AG04450 (cell line): ENCODE measurements around the gene EPHA5. TPM values are rescaled to one million over a fixed set of nuclear protein-coding genes. Genes with fewer than 3 reads are reported as not detected.

ENCODE experiments used
- CTCF ChIA-PET: fragments of 300-600, 350-600 bp; formaldehyde crosslinking; extraction: SDS; loops from one replicate; lab custom pipeline; 2022; ENCODE audit warnings: antibody characterized with exemption, inconsistent platforms; lab: Charles Lee
- POLR2A ChIA-PET: fragments of 350-600 bp; formaldehyde crosslinking; extraction: SDS; loops from one replicate; lab custom pipeline; 2021; ENCODE audit warnings: antibody characterized with exemption, inconsistent platforms; lab: Yijun Ruan, JAX
- DNase-seq: peaks from one replicate; pipeline ENCODE4 v3.0.0-alpha.2; 2011; ENCODE audit warnings: low read depth, low spot score
- H3K27ac ChIP-seq: one replicate; pipeline ENCODE4 v1.5.1; 2012; ENCODE audit warnings: low read depth, low read length, control low read depth
- H3K27me3 ChIP-seq: one replicate; pipeline ENCODE4 v1.6.0; 2012; ENCODE audit warnings: low read length; ENCODE audit not compliant: control insufficient read depth, insufficient read depth
- H3K4me3 ChIP-seq: 2 replicates; pipeline ENCODE4 v1.5.1; 2011; ENCODE audit warnings: mild to moderate bottlenecking, low read depth, low read length, control low read depth
- H3K9me3 ChIP-seq: 2 replicates; pipeline ENCODE4 v1.5.1; 2012; ENCODE audit warnings: low read length; ENCODE audit not compliant: control insufficient read depth, insufficient read depth
- polyA plus RNA-seq: library from polyadenylated mRNA; depleted of rRNA; stranded (reverse); fragments of >200 nt; gene quantifications from 2 replicates; pipeline ENCODE4 v1.2.3, GENCODE V29; 2011
- TF ChIP-seq, protein P1 (sequence below): IDR thresholded peaks from 2 replicates; pipeline ENCODE4 v1.5.1; 2011; ENCODE audit warnings: low read depth, low read length, control low read depth, inconsistent platforms

The EPHA5 gene
- polyA plus RNA-seq, 1 experiment = 0.04 TPM

DNA sequence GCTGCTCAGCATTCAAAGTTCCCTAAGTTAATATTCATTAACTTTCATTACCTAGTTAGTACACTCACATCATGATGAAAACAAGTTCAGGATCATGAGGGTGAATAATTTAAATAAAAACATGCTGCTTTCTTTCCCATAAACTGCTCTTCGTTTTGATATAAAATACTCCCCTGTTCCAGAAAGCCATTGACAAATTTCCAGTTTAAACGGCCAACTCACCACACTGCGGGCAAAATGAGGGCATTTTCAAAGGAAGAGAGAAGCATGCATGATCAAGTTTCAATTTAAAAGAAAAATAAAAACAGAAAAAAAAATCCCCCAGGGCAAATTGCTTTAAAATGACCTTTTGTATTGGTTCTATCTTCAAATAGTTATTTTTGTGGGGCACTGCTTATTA lies 69.6 kb downstream of the EPHA5 start:
- Histone ChIP-seq H3K27me3 (no peaks in the 10 kb centered on the region), H3K4me3 (no peak overlapping the region), H3K9me3 (no peaks in the 10 kb centered on the region), H3K27ac (no peak overlapping the region)
- no peak for DNase-seq
- CTCF ChIA-PET = no interaction called here
- TF ChIP-seq, protein P1, sequence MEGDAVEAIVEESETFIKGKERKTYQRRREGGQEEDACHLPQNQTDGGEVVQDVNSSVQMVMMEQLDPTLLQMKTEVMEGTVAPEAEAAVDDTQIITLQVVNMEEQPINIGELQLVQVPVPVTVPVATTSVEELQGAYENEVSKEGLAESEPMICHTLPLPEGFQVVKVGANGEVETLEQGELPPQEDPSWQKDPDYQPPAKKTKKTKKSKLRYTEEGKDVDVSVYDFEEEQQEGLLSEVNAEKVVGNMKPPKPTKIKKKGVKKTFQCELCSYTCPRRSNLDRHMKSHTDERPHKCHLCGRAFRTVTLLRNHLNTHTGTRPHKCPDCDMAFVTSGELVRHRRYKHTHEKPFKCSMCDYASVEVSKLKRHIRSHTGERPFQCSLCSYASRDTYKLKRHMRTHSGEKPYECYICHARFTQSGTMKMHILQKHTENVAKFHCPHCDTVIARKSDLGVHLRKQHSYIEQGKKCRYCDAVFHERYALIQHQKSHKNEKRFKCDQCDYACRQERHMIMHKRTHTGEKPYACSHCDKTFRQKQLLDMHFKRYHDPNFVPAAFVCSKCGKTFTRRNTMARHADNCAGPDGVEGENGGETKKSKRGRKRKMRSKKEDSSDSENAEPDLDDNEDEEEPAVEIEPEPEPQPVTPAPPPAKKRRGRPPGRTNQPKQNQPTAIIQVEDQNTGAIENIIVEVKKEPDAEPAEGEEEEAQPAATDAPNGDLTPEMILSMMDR = no peak
- POLR2A ChIA-PET = no interaction called here

DNA sequence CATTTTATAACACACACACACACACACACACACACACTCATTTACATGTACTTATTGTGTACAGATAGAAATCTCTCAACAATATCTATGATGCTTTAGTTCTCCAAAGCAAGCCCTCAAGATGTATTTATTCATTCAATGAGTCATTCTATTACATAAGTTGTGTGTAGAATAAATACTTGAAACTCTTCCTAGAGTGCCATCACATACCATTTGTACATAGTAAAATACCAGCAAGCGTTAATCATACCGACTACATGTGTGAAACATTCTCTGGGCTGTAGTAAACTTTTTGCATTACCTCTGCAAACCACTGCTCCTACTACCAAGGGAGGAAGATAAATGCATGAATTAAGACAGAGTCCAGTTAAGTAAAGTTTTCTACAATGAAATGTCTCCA lies 70.9 kb downstream of the EPHA5 start:
- Histone ChIP-seq H3K4me3 (no peak overlapping the region), H3K27me3 (no peaks in the 10 kb centered on the region), H3K27ac (no peak overlapping the region), H3K9me3 (no peaks in the 10 kb centered on the region)
- TF ChIP-seq, protein P1 = no peak
- no peak for DNase-seq
- ChIA-PET CTCF (no interaction called here), POLR2A (no interaction called here)

DNA sequence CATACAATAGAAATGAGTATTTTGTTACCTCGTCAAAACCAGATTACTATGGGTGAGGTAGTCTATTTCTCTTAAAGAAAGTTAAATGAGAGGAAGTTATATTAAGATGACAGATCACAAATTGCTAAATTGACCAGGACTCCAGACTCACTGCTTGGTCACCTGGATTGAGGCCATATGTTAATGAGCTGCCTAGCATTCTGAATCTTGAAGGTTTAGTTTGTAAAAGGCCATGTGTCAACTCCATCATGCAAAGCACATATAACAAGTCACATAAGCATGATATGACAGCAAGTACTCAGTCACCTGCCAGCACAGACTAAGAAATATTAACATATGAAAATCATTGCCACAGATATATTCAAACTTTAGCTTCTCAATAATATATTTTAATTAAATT lies 72.6 kb downstream of the EPHA5 start:
- CTCF ChIA-PET = no interaction called here
- DNase-seq = no peak
- TF ChIP-seq, protein P1 = no peak
- Histone ChIP-seq H3K4me3 (no peak overlapping the region), H3K27ac (no peak overlapping the region), H3K27me3 (no peaks in the 10 kb centered on the region), H3K9me3 (no peaks in the 10 kb centered on the region)
- POLR2A ChIA-PET = no interaction called here

DNA sequence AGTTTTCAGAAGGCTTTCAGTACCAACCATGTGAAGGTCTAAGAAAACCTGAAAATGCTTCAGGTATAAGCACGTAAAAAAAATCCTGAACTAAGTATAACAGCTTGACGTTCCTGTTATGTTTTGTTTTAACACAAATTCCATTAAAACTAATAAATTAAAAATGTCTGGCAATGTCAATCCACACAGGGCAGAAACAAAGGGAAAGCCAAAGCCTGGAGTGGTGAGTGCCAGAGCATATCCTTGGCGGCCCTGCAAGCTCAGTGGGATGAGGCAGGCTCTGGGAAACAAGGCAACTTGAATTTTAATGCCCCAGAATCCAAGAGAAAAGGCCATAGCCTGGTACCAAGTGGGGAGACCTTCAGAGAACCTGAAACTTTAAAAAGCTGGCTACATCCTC lies 78.2 kb downstream of the EPHA5 start:
- no peak for DNase-seq

DNA sequence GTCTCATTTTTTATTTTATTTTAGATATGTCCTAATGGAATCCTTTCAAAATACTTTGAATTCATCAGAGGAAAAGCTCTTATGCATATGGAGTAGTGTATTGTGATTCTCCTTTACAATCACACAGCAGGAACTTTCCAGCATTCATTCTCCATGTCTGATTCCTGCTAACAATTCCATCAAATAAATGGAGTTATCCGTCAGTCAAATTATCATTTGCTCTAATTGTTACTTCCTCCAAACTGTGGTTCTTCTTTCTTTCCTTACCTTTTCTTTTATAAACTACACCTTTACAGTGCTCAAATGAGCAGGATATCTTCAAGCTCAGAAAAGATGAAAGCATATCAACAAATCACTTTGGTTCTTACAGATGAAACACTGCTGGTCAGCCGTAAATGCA lies 80.4 kb downstream of the EPHA5 start:
- H3K9me3 ChIP-seq = no peaks in the 10 kb centered on the region
- no peak for DNase-seq
- H3K27me3 ChIP-seq = no peaks in the 10 kb centered on the region
- H3K27ac ChIP-seq = no peak overlapping the region
- ChIA-PET POLR2A (no interaction called here), CTCF (interaction anchor here (0.7 kb wide), 1 partner anchor 366 kb away, joined by 3 read pairs; no protein-coding TSS in a partner anchor)
- TF ChIP-seq, protein P1 = no peak
- no peak overlapping the region for H3K4me3 ChIP-seq

More for the DNA sequence above, 78.2 kb downstream of the EPHA5 start:
- POLR2A ChIA-PET = no interaction called here
- Histone ChIP-seq H3K4me3 (no peak overlapping the region), H3K27me3 (no peaks in the 10 kb centered on the region), H3K27ac (no peak overlapping the region), H3K9me3 (no peaks in the 10 kb centered on the region)
- CTCF ChIA-PET = no interaction called here
- TF ChIP-seq, protein P1 = no peak
